DND-41 (cell line): Measurements from ENCODE around the gene SEC14L5.

ENCODE experiments used
- ATAC-seq: fragments of 200-7000 bp; cut with Tn5 transposase; 3 replicates; pipeline ENCODE4 v1.9.1; 2021; ENCODE audit warnings: low read depth; ENCODE audit not compliant: insufficient read depth
- DNase-seq: peaks from one replicate; pipeline ENCODE4 v3.0.0-alpha.2; 2020
- H2AFZ ChIP-seq: 2 replicates; pipeline ENCODE4 v1.6.0; 2012; ENCODE audit warnings: low read depth, low read length
- H3K27ac ChIP-seq: 2 replicates; pipeline ENCODE4 v1.5.1; 2012; ENCODE audit warnings: low read length, inconsistent platforms
- H3K27me3 ChIP-seq: fragments of 200-600 bp; sonication (generic); 2 replicates; pipeline ENCODE4 v1.6.0; 2012; ENCODE audit warnings: low read length, mild to moderate bottlenecking, inconsistent platforms; ENCODE audit not compliant: insufficient read depth, poor library complexity
- H3K36me3 ChIP-seq: 2 replicates; pipeline ENCODE4 v1.5.1; 2012; ENCODE audit warnings: low read length, inconsistent platforms; ENCODE audit not compliant: insufficient read depth
- H3K4me1 ChIP-seq: 2 replicates; pipeline ENCODE4 v1.5.1; 2012; ENCODE audit warnings: mild to moderate bottlenecking, low read length; ENCODE audit not compliant: insufficient read depth
- H3K4me2 ChIP-seq: 2 replicates; pipeline ENCODE4 v1.6.0; 2012; ENCODE audit warnings: mild to moderate bottlenecking, moderate library complexity, low read length, inconsistent platforms; ENCODE audit not compliant: insufficient read depth
- H3K4me3 ChIP-seq, 2 experiments: fragments of 200-600 bp in 1 of 2; shearing (Covaris generic) in 1 of 2; 2 replicates each; pipeline ENCODE4 v1.5.1; 2012 to 2016; ENCODE audit warnings: inconsistent platforms in 2 of 2, low read length in 2 of 2, mild to moderate bottlenecking in 2 of 2, low read depth in 1 of 2, moderate library complexity in 1 of 2
- H3K79me2 ChIP-seq: 2 replicates; pipeline ENCODE4 v1.6.0; 2012; ENCODE audit warnings: low read length, inconsistent platforms; ENCODE audit not compliant: insufficient read depth
- H3K9ac ChIP-seq: 2 replicates; pipeline ENCODE4 v1.6.0; 2012; ENCODE audit warnings: low read depth, mild to moderate bottlenecking, inconsistent platforms, low read length, moderate library complexity
- H3K9me3 ChIP-seq: 2 replicates; pipeline ENCODE4 v1.5.1; 2012; ENCODE audit warnings: low read length, moderate library complexity, mild to moderate bottlenecking, inconsistent platforms; ENCODE audit not compliant: insufficient read depth, severe bottlenecking
- H4K20me1 ChIP-seq: 2 replicates; pipeline ENCODE4 v1.6.0; 2012; ENCODE audit warnings: low read length; ENCODE audit not compliant: insufficient read depth
- CTCF ChIP-seq: IDR thresholded peaks from 2 replicates; pipeline ENCODE4 v1.5.1; 2012; ENCODE audit warnings: borderline replicate concordance, low read length, moderate library complexity, mild to moderate bottlenecking; ENCODE audit not compliant: poor library complexity, severe bottlenecking; ENCODE audit errors: extremely low read depth
- EZH2 ChIP-seq: IDR thresholded peaks from 3 replicates; pipeline ENCODE4 v1.6.1; 2012; ENCODE audit warnings: borderline replicate concordance, low read depth, mild to moderate bottlenecking, moderate library complexity, low read length, inconsistent platforms; ENCODE audit not compliant: severe bottlenecking

SEC14L5 gene

DNA sequence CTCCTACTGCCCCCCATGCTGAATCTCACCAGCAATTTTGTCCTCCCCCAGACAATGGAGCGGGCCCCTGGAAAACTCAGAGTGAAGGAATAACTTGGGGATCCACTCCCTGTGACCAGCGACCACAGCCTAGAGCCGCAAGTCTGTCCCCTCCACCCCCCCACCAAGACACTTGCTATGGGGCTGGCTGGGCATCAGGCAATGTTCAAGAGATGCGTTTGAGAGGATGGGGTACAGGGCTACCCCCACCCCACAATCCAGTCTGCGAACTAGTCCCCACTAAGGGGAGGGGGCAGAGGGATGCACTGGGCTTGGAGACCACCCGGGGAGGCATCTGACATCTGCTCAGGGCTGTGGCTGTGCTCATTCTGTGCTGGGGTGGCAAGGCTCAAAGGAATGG is 23.5 kb upstream of the SEC14L5 start:
- Histone ChIP-seq H3K27me3 (peaks cover 2% of the 10 kb centered on the region), H3K36me3 (no peaks in the 10 kb centered on the region), H3K79me2 (no peaks in the 10 kb centered on the region), H3K4me2 (no peak overlapping the region), H3K9ac (no peak overlapping the region), H3K4me3 (no peak overlapping the region), H3K4me1 (no peaks in the 10 kb centered on the region), H4K20me1 (0 out of 2 replicates have a peak, but pooled peaks cover 3% of the 10 kb centered on the region), H3K9me3 (no peaks in the 10 kb centered on the region), H2AFZ (no peak overlapping the region), H3K27ac (no peak overlapping the region)
- DNase-seq (no peak), ATAC-seq (no peak)
- no peak for TF ChIP-seq EZH2
- TF ChIP-seq CTCF: no peak

DNA sequence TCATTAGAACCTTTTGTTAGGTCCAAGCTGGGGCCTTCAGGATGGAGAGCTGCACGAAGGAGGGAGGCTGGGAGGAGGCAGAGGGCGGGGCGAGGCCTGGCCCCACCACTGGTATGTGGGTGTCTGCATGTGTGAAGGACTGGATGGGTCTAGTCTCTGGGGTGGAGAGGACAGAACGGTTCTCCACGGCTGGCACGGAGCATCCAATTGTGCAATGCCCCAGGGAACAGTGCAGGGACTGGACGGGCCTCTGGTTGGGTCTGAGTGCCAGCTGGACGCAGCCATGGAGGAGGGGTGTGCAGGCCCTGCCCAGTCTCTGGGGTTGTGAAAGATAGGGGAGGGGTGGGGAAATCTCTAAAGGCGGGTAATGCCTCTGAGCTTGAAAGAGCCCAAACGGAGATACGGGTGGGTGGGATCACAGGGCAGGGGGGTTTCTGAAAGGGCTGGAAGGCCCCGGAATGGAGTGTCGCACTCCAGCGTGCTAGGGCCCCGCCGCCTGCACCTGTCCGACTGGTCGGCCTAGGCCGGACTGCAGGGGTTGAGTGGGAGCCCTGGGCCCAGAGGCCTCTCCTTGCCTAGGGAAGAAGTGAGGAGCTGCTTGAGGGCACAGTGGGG is 22.8 kb upstream of the SEC14L5 start:
- TF ChIP-seq CTCF: no peak
- no peak for TF ChIP-seq EZH2
- Histone ChIP-seq H3K27ac (no peak overlapping the region), H3K79me2 (no peaks in the 10 kb centered on the region), H3K4me2 (no peak overlapping the region), H3K9me3 (no peaks in the 10 kb centered on the region), H3K27me3 (peaks cover 2% of the 10 kb centered on the region), H4K20me1 (0 out of 2 replicates have a peak, but pooled peaks cover 3% of the 10 kb centered on the region), H3K9ac (no peak overlapping the region), H3K36me3 (no peaks in the 10 kb centered on the region), H2AFZ (no peak overlapping the region), H3K4me1 (no peaks in the 10 kb centered on the region), H3K4me3 (no peak overlapping the region)
- no peak for DNase-seq
- ATAC-seq: no peak

DNA sequence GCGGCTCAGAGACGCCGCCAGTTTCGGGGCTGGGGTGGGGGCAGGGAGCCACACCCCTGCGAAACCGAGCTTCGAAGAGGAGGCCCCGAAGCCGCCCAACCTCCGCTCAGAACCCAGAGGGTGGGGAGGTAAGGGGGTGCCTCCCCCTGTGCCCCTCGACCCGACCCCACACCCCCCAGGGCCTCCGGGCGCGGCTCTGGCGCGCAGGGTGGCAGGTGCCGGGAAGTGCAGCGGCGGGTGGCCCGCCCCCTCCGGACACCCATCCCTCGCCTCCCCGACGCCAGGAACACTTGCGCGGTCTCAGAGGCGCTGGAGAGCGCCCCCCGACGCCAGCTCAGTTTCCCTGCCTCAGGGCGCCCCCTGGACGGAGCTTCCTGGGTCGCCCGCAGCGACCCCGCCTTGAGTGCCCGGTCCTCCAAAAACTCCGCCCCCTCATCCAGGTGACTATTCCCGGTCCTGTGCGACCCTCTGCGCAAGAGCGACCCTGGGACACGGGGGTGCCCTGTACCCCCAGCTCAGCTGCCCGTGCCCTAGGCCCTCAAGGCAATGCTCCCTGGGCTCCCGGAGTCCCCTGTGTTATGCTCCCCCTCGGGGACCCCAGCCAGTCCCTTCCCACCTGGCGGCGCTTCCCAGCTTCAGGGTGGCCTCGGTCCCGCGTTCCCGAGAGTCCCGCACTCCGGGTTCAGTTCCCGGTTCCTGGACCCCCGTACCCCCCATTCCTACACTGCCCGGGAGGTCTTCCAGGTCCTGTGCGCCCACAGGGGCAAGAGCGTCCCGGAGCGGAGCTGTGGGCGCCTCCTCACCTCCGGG is 21.7 kb upstream of the SEC14L5 start:
- Histone ChIP-seq H3K79me2 (no peaks in the 10 kb centered on the region), H3K4me2 (no peak overlapping the region), H3K27ac (no peak overlapping the region), H3K36me3 (no peaks in the 10 kb centered on the region), H3K4me3 (no peak overlapping the region), H4K20me1 (0 out of 2 replicates have a peak, but pooled peaks cover 3% of the 10 kb centered on the region), H3K4me1 (no peaks in the 10 kb centered on the region), H3K9me3 (no peaks in the 10 kb centered on the region), H2AFZ (no peak overlapping the region), H3K27me3 (peaks cover 2% of the 10 kb centered on the region), H3K9ac (no peak overlapping the region)
- TF ChIP-seq CTCF (no peak), EZH2 (no peak)
- ATAC-seq (no peak), DNase-seq (no peak)
